ENCODE measurements around the gene PDE6B.
A peak's percentile ranks its signal among the peaks of the same experiment; 100 is the strongest.
"Not testable (repeated sequence)": the region's sequence is repeated elsewhere in the genome, so short reads cannot be mapped to it uniquely, and the experiment has no call there.

The PDE6B gene

GRCh38 chr4:704198-704891 lies 79.0 kb downstream of the PDE6B start:
- DNase-seq (ENCODE audit: low read depth in 2 of 2), result no peak

DNA sequence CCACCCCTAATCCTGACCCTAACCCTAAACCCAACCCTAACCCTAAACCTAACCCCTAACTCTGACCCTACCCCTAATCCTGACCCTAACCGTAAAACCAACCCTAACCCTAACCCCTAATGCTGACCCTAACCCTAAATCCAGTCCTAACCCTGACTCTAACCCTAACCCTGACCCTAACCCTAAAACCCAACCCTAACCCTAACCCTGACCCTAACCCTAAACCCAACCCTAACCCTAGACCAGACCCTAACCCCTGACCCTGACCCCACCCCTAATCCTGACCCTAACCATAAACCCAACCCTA lies 79.6 kb downstream of the PDE6B start:
- no peak for DNase-seq (ENCODE audit: low read depth in 2 of 2)

DNA sequence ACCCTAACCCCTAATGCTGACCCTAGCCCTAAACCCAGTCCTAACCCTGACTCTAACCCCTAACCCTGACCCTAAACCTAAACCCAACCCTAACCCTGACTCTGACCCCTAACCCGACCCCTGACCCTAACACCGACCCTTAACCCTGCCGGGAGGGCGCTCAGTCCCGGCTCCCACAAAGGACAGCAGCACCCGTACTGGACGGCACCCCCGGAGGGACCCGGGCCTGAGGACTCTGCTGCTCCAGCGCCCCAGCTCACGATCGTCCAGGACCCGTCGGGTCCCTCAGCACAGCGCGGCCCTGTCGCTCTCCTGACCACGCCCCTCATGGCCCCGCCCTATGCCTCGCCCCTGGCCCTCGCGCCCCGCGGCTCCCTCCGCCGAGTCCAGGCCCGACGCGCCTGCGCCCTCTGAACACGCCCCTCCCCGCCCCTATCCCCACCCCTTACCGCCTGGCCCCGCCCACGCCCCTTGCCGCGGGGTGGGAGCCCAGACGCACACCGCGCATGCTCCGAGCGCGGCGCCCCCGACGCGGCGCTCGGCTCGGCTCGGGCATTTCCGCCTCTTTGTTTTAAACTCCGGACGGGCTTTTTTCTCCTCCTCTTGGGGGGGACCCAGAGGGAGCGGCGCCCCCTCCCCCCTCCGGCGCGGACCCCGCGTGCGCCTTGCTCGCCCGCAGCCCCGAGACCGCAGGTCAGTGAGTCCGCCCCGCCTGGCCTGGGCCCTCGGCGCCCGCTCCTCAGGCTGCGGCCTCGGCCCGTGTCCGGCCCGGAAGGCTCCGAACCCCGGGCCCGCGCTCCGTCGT lies 80.1 kb downstream of the PDE6B start, which contains the start of gene PCGF3:
TSS of gene PCGF3 (plus strand) at position 555 of the 805 bp plus-strand sequence. CDS start 27,849 bp downstream, outside the sequence.
- peak; percentile 83 to 88 for DNase-seq (ENCODE audit: low read depth in 2 of 2)

DNA sequence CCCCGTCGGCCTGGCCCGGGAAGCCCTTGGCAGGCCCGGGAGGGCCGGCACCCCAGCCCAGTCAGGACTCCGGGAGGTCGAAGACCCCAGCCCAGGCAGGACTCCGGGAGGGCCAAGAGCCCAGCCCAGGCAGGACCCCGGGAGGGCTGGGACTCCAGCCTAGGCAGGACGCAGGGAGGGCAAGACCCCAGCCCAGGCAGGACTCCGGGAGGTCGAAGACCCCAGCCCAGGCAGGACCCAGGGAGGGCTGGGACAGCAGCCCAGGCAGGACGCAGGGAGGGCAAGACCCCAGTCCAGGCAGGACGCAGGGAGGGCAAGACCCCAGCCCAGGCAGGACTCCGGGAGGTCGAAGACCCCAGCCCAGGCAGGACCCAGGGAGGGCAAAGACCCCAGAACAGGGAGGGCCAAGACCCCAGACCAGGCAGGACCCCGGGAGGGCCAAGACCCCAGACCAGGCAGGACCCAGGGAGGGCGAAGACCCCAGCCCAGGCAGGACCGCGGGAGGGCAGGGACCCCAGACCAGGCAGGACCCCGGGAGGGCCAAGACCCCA lies 80.8 kb downstream of the PDE6B start:
- not testable (repeated sequence) for DNase-seq (ENCODE audit: low read depth in 2 of 2)

DNA sequence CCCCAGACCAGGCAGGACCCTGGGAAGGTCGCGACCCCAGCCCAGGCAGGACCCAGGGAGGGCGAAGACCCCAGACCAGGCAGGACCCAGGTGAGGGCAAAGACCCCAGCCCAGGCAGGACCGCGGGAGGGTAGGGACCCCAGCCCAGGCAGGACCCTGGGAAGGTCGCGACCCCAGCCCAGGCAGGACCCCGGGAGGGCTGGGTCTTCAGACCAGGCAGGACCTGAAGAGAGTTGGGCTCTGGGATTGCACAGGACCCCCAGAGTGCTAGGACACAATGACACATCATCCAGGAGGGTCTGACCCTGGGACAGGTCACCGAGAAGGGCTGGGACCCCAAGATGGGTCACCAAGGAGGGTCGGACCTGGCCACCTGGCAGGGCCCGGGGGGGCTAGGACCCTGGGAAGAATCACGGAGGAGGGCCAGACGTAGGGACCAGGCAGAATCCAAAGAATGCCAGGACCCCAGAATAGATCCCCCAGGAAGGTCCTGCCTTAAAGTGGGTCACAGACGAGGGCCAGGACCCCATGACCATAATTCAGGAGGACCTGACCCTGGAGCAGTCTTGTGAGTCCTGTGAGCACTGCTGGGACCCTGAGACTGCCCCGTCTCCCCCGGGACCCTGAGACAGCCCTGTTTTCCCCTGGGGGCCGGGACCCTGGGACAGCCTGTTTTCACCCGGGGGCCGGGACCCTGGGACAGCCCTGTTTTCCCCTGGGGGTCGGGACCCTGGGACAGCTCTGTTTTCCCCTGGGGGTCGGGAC lies 81.6 kb downstream of the PDE6B start:
- no peak for DNase-seq (ENCODE audit: low read depth in 2 of 2)

DNA sequence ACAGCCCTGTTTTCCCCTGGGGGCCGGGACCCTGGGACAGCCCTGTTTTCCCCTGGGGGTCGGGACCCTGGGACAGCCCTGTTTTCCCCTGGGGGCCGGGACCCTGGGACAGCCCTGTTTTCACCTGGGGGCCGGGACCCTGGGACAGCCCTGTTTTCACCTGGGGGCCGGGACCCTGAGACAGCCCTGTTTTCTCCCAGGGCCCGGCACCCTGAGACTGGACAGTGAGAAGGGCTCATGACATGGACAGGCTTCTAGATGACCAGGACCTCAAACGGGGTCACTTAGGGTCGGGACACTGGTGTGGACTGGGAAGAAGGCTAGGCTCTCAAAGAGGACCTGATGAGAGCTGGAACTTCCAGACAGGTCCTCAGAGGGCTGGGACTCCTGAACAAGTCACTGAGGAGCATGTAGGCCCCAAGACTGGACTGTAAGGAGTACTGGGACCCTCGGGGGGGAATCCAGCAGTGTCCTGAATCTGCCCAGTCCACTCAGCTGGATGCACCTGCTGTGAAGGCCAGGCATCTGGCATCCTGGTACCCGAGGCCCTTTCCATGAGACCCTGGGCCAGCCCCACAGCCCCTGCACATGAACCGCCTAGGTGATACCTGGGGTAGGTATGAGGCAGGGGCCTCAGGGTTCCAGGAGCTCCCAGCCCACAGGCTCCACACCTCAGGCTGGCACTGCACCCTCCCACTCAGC lies 82.7 kb downstream of the PDE6B start:
- no peak for DNase-seq (ENCODE audit: low read depth in 2 of 2)

GRCh38 chr4:708631-708933 lies 83.2 kb downstream of the PDE6B start:
- no peak for DNase-seq (ENCODE audit: low read depth in 2 of 2)

DNA sequence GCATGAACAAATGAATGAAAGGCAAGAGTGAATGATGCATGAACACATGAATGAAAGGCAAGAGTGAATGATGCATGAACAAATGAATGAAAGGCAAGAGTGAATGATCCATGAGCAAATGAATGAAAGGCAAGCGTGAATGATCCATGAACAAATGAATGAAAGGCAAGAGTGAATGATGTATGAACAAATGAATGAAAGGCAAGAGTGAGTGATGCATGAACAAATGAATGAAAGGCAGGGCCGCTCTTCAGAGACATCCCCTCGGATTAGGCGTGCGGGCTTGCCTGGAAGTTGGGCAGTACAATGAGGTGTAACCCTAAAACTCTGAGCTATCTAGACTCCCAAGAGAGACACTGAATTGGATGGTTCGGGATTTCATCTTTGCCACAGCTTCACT lies 84.0 kb downstream of the PDE6B start:
- DNase-seq (ENCODE audit: low read depth in 2 of 2), result no peak

DNA sequence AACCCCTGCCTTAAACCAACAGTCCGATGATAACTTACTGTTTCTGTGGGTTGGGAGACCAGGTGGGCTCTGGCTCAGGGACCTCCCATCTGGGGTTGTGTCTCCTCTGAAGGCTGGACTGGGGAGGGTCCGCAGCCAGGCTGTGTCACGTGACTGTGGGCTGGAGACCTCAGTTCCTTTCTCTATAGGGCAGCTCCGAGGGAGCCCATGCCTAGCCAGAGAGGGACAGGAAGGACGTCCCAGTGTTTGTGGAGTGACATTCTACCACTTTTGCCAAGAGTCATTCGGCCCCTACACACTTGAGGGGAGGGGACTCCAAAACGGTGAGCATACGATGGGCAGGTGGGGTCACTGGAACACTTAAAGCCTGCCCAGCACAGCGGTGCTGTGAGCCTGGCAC lies 84.7 kb downstream of the PDE6B start:
- no peak for DNase-seq (ENCODE audit: low read depth in 2 of 2)

- no peak for DNase-seq (ENCODE audit: low read depth in 2 of 2)
Measured at GRCh38 chr4:710916-711315, 85.5 kb downstream of the PDE6B start.

- DNase-seq (ENCODE audit: low read depth in 2 of 2), result no peak
Measured at GRCh38 chr4:712093-712492, 86.7 kb downstream of the PDE6B start.

- no peak for DNase-seq (ENCODE audit: low read depth in 2 of 2)
Measured at GRCh38 chr4:712916-713632, 87.7 kb downstream of the PDE6B start.

DNA sequence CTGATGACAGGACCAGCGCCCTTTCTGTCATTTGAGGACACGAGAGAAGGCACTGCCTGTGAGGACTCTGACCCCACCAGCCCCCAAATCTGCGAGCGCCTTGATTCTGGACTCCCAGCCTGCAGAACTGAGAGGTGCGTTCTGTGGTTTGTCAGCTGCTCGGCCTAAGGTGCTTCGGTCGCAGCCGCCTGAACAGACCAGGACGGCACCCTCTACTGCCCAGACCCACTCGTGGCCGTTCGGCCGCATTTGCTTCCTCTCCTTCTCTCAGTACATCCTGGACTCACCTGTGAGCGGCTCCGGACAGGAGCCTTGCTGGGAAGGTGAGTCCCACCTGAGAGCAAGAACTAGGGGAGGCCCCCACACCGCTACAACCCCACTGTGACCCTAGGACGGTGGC lies 88.7 kb downstream of the PDE6B start:
- no peak for DNase-seq (ENCODE audit: low read depth in 2 of 2)

DNA sequence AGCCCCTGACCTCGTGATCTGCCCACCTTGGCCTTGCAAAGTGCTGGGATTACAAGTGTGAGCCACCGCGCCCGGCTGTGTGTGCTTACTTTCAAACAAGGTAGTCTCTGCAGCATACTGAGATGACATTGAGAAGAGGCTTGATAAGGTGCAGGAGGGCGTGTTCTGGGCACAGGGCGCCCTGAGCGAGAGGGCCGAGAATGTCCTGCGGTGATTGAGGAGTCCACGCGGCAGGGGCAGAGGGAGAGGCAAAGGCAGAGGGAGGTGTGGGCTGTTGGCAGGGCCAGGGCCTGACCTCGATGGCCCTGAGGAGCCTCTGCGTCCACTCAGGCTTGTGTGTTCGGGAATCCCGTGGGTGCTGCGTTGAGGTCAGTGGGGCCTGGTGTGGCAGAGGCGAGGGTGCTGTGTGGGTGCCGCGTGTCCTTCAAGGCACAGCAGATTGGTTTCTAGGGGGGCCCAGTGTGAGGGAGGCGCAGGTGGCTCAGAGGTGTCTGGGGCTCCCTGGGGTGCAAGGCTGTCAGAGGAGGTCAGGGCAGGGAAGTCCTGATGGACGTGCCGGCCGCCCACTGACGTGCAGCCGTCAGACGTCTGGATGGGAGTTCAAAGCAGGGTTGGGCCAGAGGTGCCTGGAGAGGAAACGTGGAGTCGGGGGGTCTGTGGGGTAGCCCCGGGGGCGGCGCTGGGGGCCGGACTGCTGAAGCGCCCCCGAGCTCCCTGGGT lies 92.4 kb downstream of the PDE6B start:
- no peak for DNase-seq (ENCODE audit: low read depth in 2 of 2)

DNA sequence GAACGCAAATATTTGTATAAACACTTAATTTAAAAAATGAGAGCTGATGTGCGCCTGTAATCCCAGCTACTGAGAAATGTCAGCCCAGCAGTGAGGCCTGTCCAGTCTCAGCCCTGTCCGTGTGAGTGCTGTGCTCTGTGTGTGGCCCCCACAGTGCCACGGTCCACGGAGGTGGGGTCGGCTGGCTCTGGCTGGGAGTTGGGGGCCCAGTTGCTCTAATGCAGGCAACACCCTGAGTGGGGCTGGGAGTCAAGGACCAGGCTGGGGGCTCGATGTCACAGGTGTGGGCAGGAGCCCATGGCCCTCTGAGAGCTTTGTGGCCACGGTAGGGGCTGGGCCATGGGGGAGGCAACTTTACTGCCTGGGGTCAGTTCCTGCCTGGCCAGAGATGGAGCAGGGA lies 93.1 kb downstream of the PDE6B start:
- DNase-seq (ENCODE audit: low read depth in 2 of 2), result no peak
